ENCODE data around the gene ALX3.
"Not testable (repeated sequence)": the region's sequence is repeated elsewhere in the genome, so short reads cannot be mapped to it uniquely, and the experiment has no call there.

ALX3 gene

GRCh38 chr1:110084227-110085078 is 14.0 kb upstream of the ALX3 start:
- CTCF ChIA-PET, result no interaction called here
- POLR2A ChIA-PET (ENCODE audit: low non-redundant PET), result no interaction called here
- H3K27ac ChIP-seq, result no peak overlapping the region
- no peak for TF ChIP-seq CTCF (conservative IDR thresholded peaks at IDR 0.05; ENCODE audit: low read depth)
- DNase-seq (ENCODE audit: low spot score), result no peak

DNA sequence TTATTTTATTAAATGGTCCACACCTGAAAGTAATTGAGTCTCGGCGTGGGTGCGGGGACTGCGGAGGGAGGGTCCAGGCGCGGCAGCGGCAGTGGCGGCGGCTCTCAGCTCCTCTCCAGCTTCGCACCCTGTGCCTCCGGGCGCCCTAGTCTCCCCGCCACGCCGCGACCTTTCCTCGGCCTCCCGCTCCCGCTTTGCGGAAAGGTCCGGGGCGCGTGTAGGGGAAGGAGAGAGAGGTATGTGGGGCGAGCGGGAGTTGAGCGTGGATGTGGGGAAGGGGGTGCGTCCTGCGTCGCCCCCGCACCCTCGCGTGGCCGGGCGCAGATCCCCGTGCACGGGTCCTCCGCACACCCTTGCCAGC is 13.4 kb upstream of the ALX3 start:
- TF ChIP-seq CTCF (conservative IDR thresholded peaks at IDR 0.05; ENCODE audit: low read depth), result no peak
- ChIA-PET POLR2A (ENCODE audit: low non-redundant PET) (no interaction called here), CTCF (no interaction called here)
- no peak overlapping the region for H3K27ac ChIP-seq
- DNase-seq (ENCODE audit: low spot score), result no peak

- TF ChIP-seq CTCF (conservative IDR thresholded peaks at IDR 0.05; ENCODE audit: low read depth), result no peak
- ChIA-PET CTCF (no interaction called here), POLR2A (ENCODE audit: low non-redundant PET) (no interaction called here)
- H3K27ac ChIP-seq, result no peak overlapping the region
- no peak for DNase-seq (ENCODE audit: low spot score)
Measured at GRCh38 chr1:110083061-110083865, 12.8 kb upstream of the ALX3 start.

DNA sequence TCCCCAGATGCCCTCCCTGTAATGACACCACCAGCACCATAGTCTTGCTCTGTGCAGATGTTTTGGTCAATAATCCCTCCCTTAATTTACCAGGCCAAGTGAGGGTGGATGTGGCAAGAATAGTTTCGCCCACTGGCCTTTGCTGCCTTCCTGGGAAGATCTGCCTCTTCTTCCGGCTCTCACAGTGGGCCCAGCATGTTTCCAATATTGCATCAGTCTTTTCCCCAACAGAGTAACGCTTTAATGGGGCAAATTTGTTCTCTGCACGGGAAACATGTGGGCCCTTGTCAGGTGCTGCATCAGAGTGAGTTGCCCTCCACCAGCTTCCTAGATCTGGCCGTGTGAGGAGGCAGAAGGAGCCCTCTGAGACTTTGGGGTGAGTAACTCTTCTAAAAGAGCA is 12.0 kb upstream of the ALX3 start:
- no peak for DNase-seq (ENCODE audit: low spot score)
- ChIA-PET CTCF (interaction anchor here (1.3 kb wide), 1 partner anchor 24 kb away, joined by 4 read pairs; no protein-coding TSS in a partner anchor), POLR2A (ENCODE audit: low non-redundant PET) (no interaction called here)
- H3K27ac ChIP-seq, result no peak overlapping the region
- TF ChIP-seq CTCF (conservative IDR thresholded peaks at IDR 0.05; ENCODE audit: low read depth), result no peak

DNA sequence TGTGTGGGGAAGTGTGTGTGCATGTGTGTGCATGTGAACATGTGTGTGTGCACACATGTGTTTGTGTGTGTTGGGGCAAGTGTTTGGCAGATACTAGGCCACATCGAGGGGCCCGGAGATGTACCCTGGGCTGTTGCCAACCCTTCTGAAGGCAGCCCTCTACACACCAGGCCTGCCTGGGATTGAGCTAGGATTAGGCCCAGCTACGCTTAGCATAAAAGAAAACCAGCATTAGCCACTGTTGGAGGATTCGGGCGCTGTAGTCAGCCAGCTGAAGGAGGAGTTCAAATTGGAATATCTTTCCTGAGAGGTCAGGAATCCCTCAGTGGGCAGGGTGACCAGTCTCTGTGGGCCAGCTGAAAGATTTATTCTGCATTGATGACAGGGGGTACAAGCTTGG is 10.6 kb upstream of the ALX3 start:
- TF ChIP-seq CTCF (conservative IDR thresholded peaks at IDR 0.05; ENCODE audit: low read depth), result no peak
- ChIA-PET CTCF (interaction anchor here (0.8 kb wide), 1 partner anchor 28 kb away, joined by 3 read pairs; no protein-coding TSS in a partner anchor), POLR2A (ENCODE audit: low non-redundant PET) (no interaction called here)
- no peak for DNase-seq (ENCODE audit: low spot score)
- no peak overlapping the region for H3K27ac ChIP-seq

GRCh38 chr1:110079995-110080394 is 9.5 kb upstream of the ALX3 start:
- H3K27ac ChIP-seq; CTCF ChIA-PET; DNase-seq (ENCODE audit: low spot score); POLR2A ChIA-PET (ENCODE audit: low non-redundant PET): not testable (repeated sequence)
